Peyer's patch (tissue), 4 donors: ENCODE measurements around the gene EYA4.

ENCODE experiments used
- POLR2A ChIP-seq, 2 donors: fragments of 450-650 bp; IDR thresholded peaks; one replicate each; pipeline ENCODE4 v1.5.1; 2017; ENCODE audit warnings: antibody characterized with exemption in 2 of 2, mild to moderate bottlenecking in 2 of 2, moderate library complexity in 2 of 2
- TF ChIP-seq, protein P1 (sequence below), 6 experiments: fragments of 450-650 bp in 4 of 6; fragments of 200-600 bp in 2 of 6; sonication (generic) in 1 of 6; IDR thresholded peaks; one replicate each; pipeline ENCODE4 v1.5.1; 2017 to 2019; ENCODE audit warnings: antibody characterized with exemption in 6 of 6, mild to moderate bottlenecking in 3 of 6, moderate library complexity in 1 of 6

DNA sequence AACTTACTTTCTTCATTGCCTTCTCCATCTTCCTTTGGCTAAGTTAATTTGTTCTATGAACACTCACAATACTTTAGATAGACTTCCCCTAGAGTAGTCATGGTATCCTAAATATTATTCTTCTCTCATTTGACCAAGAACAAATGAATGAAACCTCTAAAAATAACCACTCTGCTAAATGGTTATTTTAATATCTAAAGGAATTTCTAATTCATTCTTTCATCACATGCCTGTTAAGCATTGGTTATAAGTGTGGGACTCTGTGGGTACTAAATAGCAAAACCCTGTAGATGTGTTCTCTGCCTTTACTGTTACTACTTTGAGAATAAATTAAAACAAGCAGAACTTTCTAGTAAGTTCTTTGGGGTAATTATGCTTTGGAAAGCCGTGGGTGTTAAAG is 138.9 kb downstream of the EYA4 start:
- no peak for TF ChIP-seq POLR2A (IDR thresholded peaks at IDR 0.05)
- TF ChIP-seq, protein P1, sequence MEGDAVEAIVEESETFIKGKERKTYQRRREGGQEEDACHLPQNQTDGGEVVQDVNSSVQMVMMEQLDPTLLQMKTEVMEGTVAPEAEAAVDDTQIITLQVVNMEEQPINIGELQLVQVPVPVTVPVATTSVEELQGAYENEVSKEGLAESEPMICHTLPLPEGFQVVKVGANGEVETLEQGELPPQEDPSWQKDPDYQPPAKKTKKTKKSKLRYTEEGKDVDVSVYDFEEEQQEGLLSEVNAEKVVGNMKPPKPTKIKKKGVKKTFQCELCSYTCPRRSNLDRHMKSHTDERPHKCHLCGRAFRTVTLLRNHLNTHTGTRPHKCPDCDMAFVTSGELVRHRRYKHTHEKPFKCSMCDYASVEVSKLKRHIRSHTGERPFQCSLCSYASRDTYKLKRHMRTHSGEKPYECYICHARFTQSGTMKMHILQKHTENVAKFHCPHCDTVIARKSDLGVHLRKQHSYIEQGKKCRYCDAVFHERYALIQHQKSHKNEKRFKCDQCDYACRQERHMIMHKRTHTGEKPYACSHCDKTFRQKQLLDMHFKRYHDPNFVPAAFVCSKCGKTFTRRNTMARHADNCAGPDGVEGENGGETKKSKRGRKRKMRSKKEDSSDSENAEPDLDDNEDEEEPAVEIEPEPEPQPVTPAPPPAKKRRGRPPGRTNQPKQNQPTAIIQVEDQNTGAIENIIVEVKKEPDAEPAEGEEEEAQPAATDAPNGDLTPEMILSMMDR (IDR thresholded peaks at IDR 0.05), result no peak
